Progenitor cell of endocrine pancreas (in vitro differentiated cells): ENCODE results near the gene OLFML3. TPM values are rescaled to one million over a fixed set of nuclear protein-coding genes. Genes with fewer than 3 reads are reported as not detected.

Experiments used
- DNase-seq: peaks from one replicate; pipeline ENCODE4 v3.0.0; 2021; ENCODE audit warnings: low spot score; ENCODE audit not compliant: unreplicated experiment
- H3K27ac Mint-ChIP-seq: 2 replicates; pipeline ENCODE4 v1.8.0; 2021; ENCODE audit warnings: mild to moderate bottlenecking, moderate library complexity, mixed read lengths
- H3K27me3 Mint-ChIP-seq: 2 replicates; pipeline ENCODE4 v1.8.0; 2021; ENCODE audit warnings: mixed read lengths
- H3K36me3 Mint-ChIP-seq: 2 replicates; pipeline ENCODE4 v1.8.0; 2022; ENCODE audit warnings: mixed read lengths; ENCODE audit not compliant: insufficient read depth
- H3K4me1 Mint-ChIP-seq: 2 replicates; pipeline ENCODE4 v1.8.0; 2021; ENCODE audit warnings: low read depth, mixed read lengths
- H3K4me3 Mint-ChIP-seq: 2 replicates; pipeline ENCODE4 v1.8.0; 2021; ENCODE audit warnings: low read depth, mild to moderate bottlenecking, moderate library complexity, mixed read lengths
- H3K9me3 Mint-ChIP-seq: 2 replicates; pipeline ENCODE4 v1.8.0; 2021; ENCODE audit warnings: low read depth, mixed read lengths
- CTCF ChIP-seq: fragments of 200-600 bp; sonication (generic); IDR thresholded peaks from one replicate; pipeline ENCODE4 v1.5.0; 2021; ENCODE audit warnings: antibody characterized with exemption, mild to moderate bottlenecking; ENCODE audit not compliant: unreplicated experiment
- total RNA-seq: library from RNA; stranded (reverse); gene quantifications from 2 replicates; pipeline ENCODE4 v1.2.1, GENCODE V29; 2021

The OLFML3 gene
- total RNA-seq, 1 donor from 2014 or later, result 12.9 TPM

GRCh38 chr1:113991467-113991997, 12.3 kb downstream of the OLFML3 start:
- Mint-ChIP-seq H3K27me3 (peaks cover 6% of the 10 kb centered on the region), H3K4me1 (no peaks in the 10 kb centered on the region), H3K9me3 (peaks cover 23% of the 10 kb centered on the region), H3K27ac (no peak overlapping the region), H3K36me3 (no peaks in the 10 kb centered on the region), H3K4me3 (no peak overlapping the region)
- TF ChIP-seq CTCF, result no peak
- no peak for DNase-seq

- Mint-ChIP-seq H3K27ac (no peak overlapping the region), H3K36me3 (no peaks in the 10 kb centered on the region), H3K4me3 (no peak overlapping the region), H3K4me1 (no peaks in the 10 kb centered on the region), H3K27me3 (peaks cover 6% of the 10 kb centered on the region), H3K9me3 (peaks cover 13% of the 10 kb centered on the region)
- DNase-seq, result no peak
- TF ChIP-seq CTCF, result no peak
Observed at GRCh38 chr1:113993072-113993471, 13.8 kb downstream of the OLFML3 start.

- Mint-ChIP-seq H3K9me3 (peaks cover 13% of the 10 kb centered on the region), H3K27me3 (peaks cover 11% of the 10 kb centered on the region), H3K4me1 (no peaks in the 10 kb centered on the region), H3K4me3 (no peak overlapping the region), H3K36me3 (no peaks in the 10 kb centered on the region), H3K27ac (no peak overlapping the region)
- DNase-seq, result no peak
- no peak for TF ChIP-seq CTCF
Observed at GRCh38 chr1:113993766-113994165, 14.5 kb downstream of the OLFML3 start.

- TF ChIP-seq CTCF, result no peak
- no peak for DNase-seq
- Mint-ChIP-seq H3K27ac (no peak overlapping the region), H3K36me3 (no peaks in the 10 kb centered on the region), H3K4me3 (no peak overlapping the region), H3K27me3 (peaks cover 9% of the 10 kb centered on the region), H3K9me3 (peaks cover 13% of the 10 kb centered on the region), H3K4me1 (peaks cover 7% of the 10 kb centered on the region)
Observed at GRCh38 chr1:113995382-113995781, 16.1 kb downstream of the OLFML3 start.

- peaks cover 11% of the 10 kb centered on the region for H3K4me1 Mint-ChIP-seq
- H3K36me3 Mint-ChIP-seq, result no peaks in the 10 kb centered on the region
- no peak for TF ChIP-seq CTCF
- H3K27me3 Mint-ChIP-seq, result peaks cover 16% of the 10 kb centered on the region
- H3K4me3 Mint-ChIP-seq, result no peak overlapping the region
- no peak overlapping the region for H3K27ac Mint-ChIP-seq
- peaks cover 13% of the 10 kb centered on the region for H3K9me3 Mint-ChIP-seq
- DNase-seq, result no peak
Observed at GRCh38 chr1:113998361-113998760, 19.1 kb downstream of the OLFML3 start.
